AG09319 (cell line): ENCODE data around the gene KRT34.

Source experiments
- DNase-seq: peaks from one replicate; pipeline ENCODE4 v3.0.0-alpha.2; 2010; ENCODE audit warnings: low read depth; ENCODE audit errors: extremely low read depth
- CTCF ChIP-seq: IDR thresholded peaks from 2 replicates; pipeline ENCODE4 v1.5.1; 2011; ENCODE audit warnings: low read depth, mild to moderate bottlenecking, inconsistent platforms, low read length, moderate library complexity

The KRT34 gene

GRCh38 chr17:41334385-41335305 lies 47.5 kb downstream of the KRT34 start:
- TF ChIP-seq CTCF, result no peak
- DNase-seq, result no peak

GRCh38 chr17:41333836-41334235 lies 48.3 kb downstream of the KRT34 start:
- DNase-seq, result no peak
- no peak for TF ChIP-seq CTCF

GRCh38 chr17:41333098-41333497 lies 49.0 kb downstream of the KRT34 start:
- DNase-seq, result no peak
- no peak for TF ChIP-seq CTCF

DNA sequence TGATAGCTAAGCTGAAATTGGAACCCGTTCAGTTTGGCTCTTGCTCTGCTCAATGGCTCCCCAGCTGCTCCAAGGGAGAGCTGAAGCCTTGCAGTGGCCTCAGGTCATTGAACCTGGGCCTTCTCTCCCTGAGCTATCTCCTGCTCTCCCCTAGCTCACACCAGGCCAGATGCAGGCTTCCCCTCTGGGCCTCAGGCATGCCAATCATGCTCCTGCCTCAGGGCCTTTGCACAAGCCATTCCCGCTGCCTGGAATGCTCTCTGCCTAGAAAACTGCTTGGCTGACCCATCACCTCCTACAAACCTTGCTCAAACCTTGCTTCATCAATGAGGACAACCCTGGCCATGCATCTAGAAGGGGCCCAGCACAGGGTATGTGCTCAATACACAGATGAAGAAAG lies 49.9 kb downstream of the KRT34 start:
- DNase-seq, result no peak
- no peak for TF ChIP-seq CTCF

GRCh38 chr17:41331606-41332005 lies 50.5 kb downstream of the KRT34 start:
- TF ChIP-seq CTCF, result no peak
- DNase-seq, result no peak

DNA sequence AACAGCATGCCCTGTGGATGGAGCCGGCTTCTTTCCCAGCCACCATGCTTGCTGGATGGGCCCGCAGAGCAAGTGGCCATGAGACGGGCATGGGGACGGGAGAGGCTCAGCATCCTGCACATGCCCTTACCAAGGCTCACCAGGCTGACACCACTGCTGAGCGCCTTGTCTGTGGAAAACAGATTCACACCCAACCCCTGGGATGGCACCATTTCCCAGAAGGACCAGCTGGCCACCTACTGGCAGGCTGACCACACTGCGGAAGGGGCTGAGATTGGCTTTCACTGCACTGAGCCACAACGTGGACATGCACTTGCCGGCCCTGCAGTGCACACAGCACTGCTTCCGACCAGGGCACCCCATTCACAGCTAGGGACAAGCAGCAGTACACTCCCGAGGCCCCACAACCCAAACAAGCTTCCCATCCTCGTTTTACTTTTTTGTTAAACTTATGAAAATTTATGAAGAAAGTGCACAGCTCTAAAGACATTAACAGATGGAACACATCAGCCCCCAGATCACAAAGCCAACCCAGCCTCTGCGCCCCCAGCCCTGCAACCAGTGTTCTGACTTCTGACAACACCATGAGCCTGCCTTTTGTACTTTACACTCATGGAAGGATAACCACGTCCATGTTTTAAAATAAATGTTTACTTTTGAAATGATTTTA lies 52.7 kb downstream of the KRT34 start:
- TF ChIP-seq CTCF, result peak; percentile 88
- peak; percentile 8 for DNase-seq

GRCh38 chr17:41328207-41328606 lies 53.9 kb downstream of the KRT34 start:
- DNase-seq, result no peak
- TF ChIP-seq CTCF, result no peak
